Measurements from ENCODE around the gene MSANTD3.

DNA sequence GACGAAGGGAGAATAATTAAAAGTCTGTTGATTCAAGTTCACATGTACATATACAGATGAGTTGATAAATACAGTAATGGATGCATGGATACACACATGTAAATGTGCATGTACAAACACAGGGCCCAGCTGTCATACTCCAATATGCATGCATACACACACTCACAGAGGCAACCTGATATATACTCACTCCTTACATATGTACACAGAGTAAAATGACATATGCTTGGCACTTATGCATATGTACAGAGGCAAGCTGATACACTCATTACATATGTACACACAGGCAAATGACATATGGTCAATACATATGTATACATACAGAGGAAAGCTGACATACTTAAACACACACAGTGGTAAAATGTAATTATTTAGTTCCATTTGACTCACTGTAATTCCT lies 38.8 kb downstream of the MSANTD3 start:
- TF ChIP-seq, protein P1, sequence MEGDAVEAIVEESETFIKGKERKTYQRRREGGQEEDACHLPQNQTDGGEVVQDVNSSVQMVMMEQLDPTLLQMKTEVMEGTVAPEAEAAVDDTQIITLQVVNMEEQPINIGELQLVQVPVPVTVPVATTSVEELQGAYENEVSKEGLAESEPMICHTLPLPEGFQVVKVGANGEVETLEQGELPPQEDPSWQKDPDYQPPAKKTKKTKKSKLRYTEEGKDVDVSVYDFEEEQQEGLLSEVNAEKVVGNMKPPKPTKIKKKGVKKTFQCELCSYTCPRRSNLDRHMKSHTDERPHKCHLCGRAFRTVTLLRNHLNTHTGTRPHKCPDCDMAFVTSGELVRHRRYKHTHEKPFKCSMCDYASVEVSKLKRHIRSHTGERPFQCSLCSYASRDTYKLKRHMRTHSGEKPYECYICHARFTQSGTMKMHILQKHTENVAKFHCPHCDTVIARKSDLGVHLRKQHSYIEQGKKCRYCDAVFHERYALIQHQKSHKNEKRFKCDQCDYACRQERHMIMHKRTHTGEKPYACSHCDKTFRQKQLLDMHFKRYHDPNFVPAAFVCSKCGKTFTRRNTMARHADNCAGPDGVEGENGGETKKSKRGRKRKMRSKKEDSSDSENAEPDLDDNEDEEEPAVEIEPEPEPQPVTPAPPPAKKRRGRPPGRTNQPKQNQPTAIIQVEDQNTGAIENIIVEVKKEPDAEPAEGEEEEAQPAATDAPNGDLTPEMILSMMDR (IDR thresholded peaks at IDR 0.05): no peak
- no peak for TF ChIP-seq POLR2A (IDR thresholded peaks at IDR 0.05)
